ENCODE measurements around the gene TBX5.
A peak's percentile ranks its signal among the peaks of the same experiment; 100 is the strongest.

TBX5 gene

GRCh38 chr12:114314403-114314802 is 91.5 kb downstream of the TBX5 start:
- H3K4me3 ChIP-seq (replicated peaks; ENCODE audit: low read depth, low read length), result no peak overlapping the region
- no peak for DNase-seq (ENCODE audit: low read depth)
- TF ChIP-seq CTCF (IDR thresholded peaks at IDR 0.05; ENCODE audit: low read length, missing control alignments), result no peak

GRCh38 chr12:114313910-114314309 is 92.0 kb downstream of the TBX5 start:
- H3K4me3 ChIP-seq (replicated peaks; ENCODE audit: low read depth, low read length), result no peak overlapping the region
- TF ChIP-seq CTCF (IDR thresholded peaks at IDR 0.05; ENCODE audit: low read length, missing control alignments), result no peak
- no peak for DNase-seq (ENCODE audit: low read depth)

- no peak overlapping the region for H3K4me3 ChIP-seq (replicated peaks; ENCODE audit: low read depth, low read length)
- peak; percentile 3 for DNase-seq (ENCODE audit: low read depth)
- TF ChIP-seq CTCF (IDR thresholded peaks at IDR 0.05; ENCODE audit: low read length, missing control alignments), result no peak
Measured at GRCh38 chr12:114311974-114312373, 94.0 kb downstream of the TBX5 start.

- no peak for TF ChIP-seq CTCF (IDR thresholded peaks at IDR 0.05; ENCODE audit: low read length, missing control alignments)
- no peak overlapping the region for H3K4me3 ChIP-seq (replicated peaks; ENCODE audit: low read depth, low read length)
- DNase-seq (ENCODE audit: low read depth), result peak; percentile 24
Measured at GRCh38 chr12:114306646-114307045, 99.3 kb downstream of the TBX5 start.

GRCh38 chr12:114305446-114305845 is 100.5 kb downstream of the TBX5 start:
- H3K4me3 ChIP-seq (replicated peaks; ENCODE audit: low read depth, low read length), result no peak overlapping the region
- TF ChIP-seq CTCF (IDR thresholded peaks at IDR 0.05; ENCODE audit: low read length, missing control alignments), result no peak
- DNase-seq (ENCODE audit: low read depth), result no peak
